Spinal cord (tissue), 10 donors: ENCODE results near the gene RPL34. TPM values are rescaled to one million over a fixed set of nuclear protein-coding genes. Genes with fewer than 3 reads are reported as not detected.
A peak's percentile ranks its signal among the peaks of the same experiment; 100 is the strongest.
"Not testable (repeated sequence)": the region's sequence is repeated elsewhere in the genome, so short reads cannot be mapped to it uniquely, and the experiment has no call there.

ENCODE experiments used
- DNase-seq, 6 donors: peaks; one replicate each; pipeline versions ENCODE4 v3.0.0 to v3.0.0-alpha.2; 2013 to 2015; ENCODE audit warnings: low spot score in 6 of 6, low read depth in 4 of 6
- H3K27ac ChIP-seq: one replicate; pipeline ENCODE4 v1.5.1; 2013; ENCODE audit warnings: low read depth, low read length, control low read depth
- H3K27me3 ChIP-seq: one replicate; pipeline ENCODE4 v1.6.1; 2013; ENCODE audit warnings: low read length; ENCODE audit not compliant: control insufficient read depth, insufficient read depth
- H3K36me3 ChIP-seq: one replicate; pipeline ENCODE4 v1.6.1; 2013; ENCODE audit warnings: low read length; ENCODE audit not compliant: control insufficient read depth, insufficient read depth
- H3K4me1 ChIP-seq: one replicate; pipeline ENCODE4 v1.6.1; 2013; ENCODE audit warnings: low read length; ENCODE audit not compliant: control insufficient read depth, insufficient read depth
- H3K4me3 ChIP-seq: one replicate; pipeline ENCODE4 v1.5.1; 2013; ENCODE audit warnings: low read depth, low read length, control low read depth
- H3K9me3 ChIP-seq: one replicate; pipeline ENCODE4 v1.6.1; 2013; ENCODE audit warnings: low read length; ENCODE audit not compliant: control insufficient read depth, insufficient read depth
- WGBS: methylation state at CpG from one replicate; pipeline ENCODE4 v1.1.5; 2013; ENCODE audit warnings: missing lambda C conversion rate; ENCODE audit not compliant: insufficient coverage; 5-methylcytosine and 5-hydroxymethylcytosine counted together
- polyA plus RNA-seq, 2 donors: library from polyadenylated mRNA; unstranded; fragments of 120-200 nt; gene quantifications; one replicate each; pipeline ENCODE4 v1.2.1, GENCODE V29; 2013; ENCODE audit not compliant: insufficient read length in 2 of 2
- total RNA-seq, 2 donors: library from RNA; depleted of rRNA in 1 of 2; stranded (reverse); fragments of 120-200 nt in 1 of 2; fragments of >200 nt in 1 of 2; gene quantifications; one replicate each; pipeline versions ENCODE4 v1.2.3 to v1.2.4, GENCODE V29; 2013 to 2014
- donor health status: healthy.

Gene RPL34
- total and polyA plus RNA-seq, 4 donors: 706 to 2,279 (median 1,126) TPM

- DNase-seq, H3K27me3 ChIP-seq, H3K27ac ChIP-seq, H3K4me1 ChIP-seq, H3K36me3 ChIP-seq, H3K9me3 ChIP-seq, H3K4me3 ChIP-seq: not testable (repeated sequence)
- 96% methylated on average over 19 of the region's 21 CpGs for WGBS
These were observed 26.1 kb upstream of the RPL34 start for GRCh38 chr4:108594296-108594695.

- WGBS: 92% methylated on average over 1 of the region's 1 CpG
- DNase-seq: no peak
- no peaks in the 10 kb centered on the region for H3K4me1 ChIP-seq
- no peaks in the 10 kb centered on the region for H3K27me3 ChIP-seq
- H3K9me3 ChIP-seq: no peaks in the 10 kb centered on the region
- H3K36me3 ChIP-seq: no peaks in the 10 kb centered on the region
- no peak overlapping the region for H3K4me3 ChIP-seq
- H3K27ac ChIP-seq: no peak overlapping the region
These were observed 24.0 kb upstream of the RPL34 start for GRCh38 chr4:108596344-108596743.

- no peak overlapping the region for H3K4me3 ChIP-seq
- WGBS: no CpG with 5 or more reads among the region's 3 CpGs
- DNase-seq: no peak
These were observed 19.3 kb upstream of the RPL34 start for GRCh38 chr4:108601106-108601505.

GRCh38 chr4:108601532-108601931 lies 18.8 kb upstream of the RPL34 start:
- Histone ChIP-seq H3K36me3 (no peaks in the 10 kb centered on the region), H3K4me3 (no peak overlapping the region), H3K27me3 (no peaks in the 10 kb centered on the region), H3K9me3 (no peaks in the 10 kb centered on the region), H3K4me1 (no peaks in the 10 kb centered on the region), H3K27ac (no peak overlapping the region)
- DNase-seq: no peak
- no CpG with 5 or more reads among the region's 1 CpG for WGBS

More at GRCh38 chr4:108601106-108601505, 19.3 kb upstream of the RPL34 start:
- Histone ChIP-seq H3K27ac (no peak overlapping the region), H3K36me3 (no peaks in the 10 kb centered on the region), H3K27me3 (no peaks in the 10 kb centered on the region), H3K9me3 (no peaks in the 10 kb centered on the region), H3K4me1 (no peaks in the 10 kb centered on the region)

GRCh38 chr4:108602163-108602562 lies 18.2 kb upstream of the RPL34 start:
- Histone ChIP-seq H3K36me3 (no peaks in the 10 kb centered on the region), H3K9me3 (no peaks in the 10 kb centered on the region), H3K27me3 (no peaks in the 10 kb centered on the region), H3K4me1 (no peaks in the 10 kb centered on the region), H3K27ac (no peak overlapping the region), H3K4me3 (no peak overlapping the region)
- no peak for DNase-seq
- 89% methylated on average over 2 of the region's 3 CpGs for WGBS

GRCh38 chr4:108607079-108607815 lies 13.1 kb upstream of the RPL34 start:
- peak in 1 of 6 donors; percentile 49 for DNase-seq
- Histone ChIP-seq H3K4me3 (no peak overlapping the region), H3K4me1 (no peaks in the 10 kb centered on the region), H3K27me3 (no peaks in the 10 kb centered on the region), H3K27ac (no peak overlapping the region), H3K9me3 (no peaks in the 10 kb centered on the region), H3K36me3 (no peaks in the 10 kb centered on the region)
- WGBS: 92% methylated on average over 2 of the region's 4 CpGs

GRCh38 chr4:108611365-108611764 lies 9.0 kb upstream of the RPL34 start:
- Histone ChIP-seq H3K36me3 (no peaks in the 10 kb centered on the region), H3K9me3 (peaks cover 2% of the 10 kb centered on the region), H3K4me1 (no peaks in the 10 kb centered on the region), H3K4me3 (peak overlapping the region; percentile 10), H3K27me3 (no peaks in the 10 kb centered on the region), H3K27ac (no peak overlapping the region)
- peak in 1 of 6 donors; percentile 26 for DNase-seq
- 18% methylated on average over 6 of the region's 10 CpGs for WGBS

GRCh38 chr4:108612365-108612764 lies 8.0 kb upstream of the RPL34 start:
- no peaks in the 10 kb centered on the region for H3K27me3 ChIP-seq
- no peaks in the 10 kb centered on the region for H3K4me1 ChIP-seq
- H3K9me3 ChIP-seq: peaks cover 2% of the 10 kb centered on the region
- no peaks in the 10 kb centered on the region for H3K36me3 ChIP-seq
- H3K4me3 ChIP-seq: no peak overlapping the region
- DNase-seq: no peak
- WGBS: no CpG with 5 or more reads among the region's 6 CpGs
- H3K27ac ChIP-seq: no peak overlapping the region

GRCh38 chr4:108619372-108620100 lies 840 bp upstream of the RPL34 start:
- Histone ChIP-seq H3K4me1 (no peaks in the 10 kb centered on the region), H3K27me3 (no peaks in the 10 kb centered on the region), H3K27ac (peak overlapping the region; percentile 60), H3K36me3 (peaks cover 12% of the 10 kb centered on the region), H3K9me3 (peaks cover 2% of the 10 kb centered on the region), H3K4me3 (peak overlapping the region; percentile 99)
- DNase-seq: no peak
- 100% methylated on average over 2 of the region's 7 CpGs for WGBS
